Measurements from ENCODE around the gene CZIB. TPM values are rescaled to one million over a fixed set of nuclear protein-coding genes. Genes with fewer than 3 reads are reported as not detected.
A peak's percentile ranks its signal among the peaks of the same experiment; 100 is the strongest.

CZIB gene
- total RNA-seq, 1 donor from 2014 or later = 38.1 TPM

GRCh38 chr1:53241828-53242227, 21.4 kb upstream of the CZIB start:
- no peak overlapping the region for H3K27ac ChIP-seq (ENCODE audit: low read depth, low read length)
- no peaks in the 10 kb centered on the region for H3K9me3 ChIP-seq (ENCODE audit: control insufficient read depth in 3 of 3, low read length in 3 of 3)
- no peak overlapping the region for H3K9ac ChIP-seq (ENCODE audit: low read depth in 1 of 3, low read length in 3 of 3)
- H3K36me3 ChIP-seq (ENCODE audit: control insufficient read depth in 3 of 3, insufficient read depth in 3 of 3, low read length in 3 of 3) = peaks cover 0 to 4% (median 0%) of the 10 kb centered on the region in 3 donors
- no peaks in the 10 kb centered on the region for H3K27me3 ChIP-seq (ENCODE audit: control insufficient read depth in 3 of 3, insufficient read depth in 3 of 3, low read length in 3 of 3)
- peaks cover 6 to 13% (median 11%) of the 10 kb centered on the region in 3 donors for H3K4me1 ChIP-seq (ENCODE audit: control insufficient read depth in 3 of 3, insufficient read depth in 3 of 3, low read length in 3 of 3)
- H3K4me3 ChIP-seq (ENCODE audit: low read length in 3 of 3) = no peak overlapping the region

GRCh38 chr1:53238197-53239155, 18.0 kb upstream of the CZIB start, which contains the start of gene MAGOH:
MAGOH (minus strand) TSS chr1:53238518; CDS start chr1:53238448, 70 bp downstream.
- Histone ChIP-seq H3K4me1 (ENCODE audit: control insufficient read depth in 3 of 3, insufficient read depth in 3 of 3, low read length in 3 of 3) (peaks cover 12 to 20% (median 18%) of the 10 kb centered on the region in 3 donors), H3K9me3 (ENCODE audit: control insufficient read depth in 3 of 3, low read length in 3 of 3) (no peaks in the 10 kb centered on the region)

GRCh38 chr1:53237638-53238037, 17.2 kb upstream of the CZIB start:
- peak overlapping the region; percentile 95 to 99 (median 98) for H3K9ac ChIP-seq (ENCODE audit: low read depth in 1 of 3, low read length in 3 of 3)
- no peaks in the 10 kb centered on the region for H3K27me3 ChIP-seq (ENCODE audit: control insufficient read depth in 3 of 3, insufficient read depth in 3 of 3, low read length in 3 of 3)
- peak overlapping the region; percentile 91 to 99 (median 97) for H3K4me3 ChIP-seq (ENCODE audit: low read length in 3 of 3)
- H3K36me3 ChIP-seq (ENCODE audit: control insufficient read depth in 3 of 3, insufficient read depth in 3 of 3, low read length in 3 of 3) = peaks cover 14 to 35% (median 33%) of the 10 kb centered on the region in 3 donors
- peak overlapping the region; percentile 71 for H3K27ac ChIP-seq (ENCODE audit: low read depth, low read length)
- no peaks in the 10 kb centered on the region for H3K9me3 ChIP-seq (ENCODE audit: control insufficient read depth in 3 of 3, low read length in 3 of 3)
- peaks cover 12 to 20% (median 18%) of the 10 kb centered on the region in 3 donors for H3K4me1 ChIP-seq (ENCODE audit: control insufficient read depth in 3 of 3, insufficient read depth in 3 of 3, low read length in 3 of 3)

More at GRCh38 chr1:53238197-53239155, 18.0 kb upstream of the CZIB start, which contains the start of gene MAGOH:
- Histone ChIP-seq H3K9ac (ENCODE audit: low read depth in 1 of 3, low read length in 3 of 3) (peak within 1 kb of the TSS; percentile 95 to 99 (median 98)), H3K4me3 (ENCODE audit: low read length in 3 of 3) (peak within 1 kb of the TSS; percentile 91 to 99 (median 97)), H3K27ac (ENCODE audit: low read depth, low read length) (peak within 1 kb of the TSS; percentile 71), H3K27me3 (ENCODE audit: control insufficient read depth in 3 of 3, insufficient read depth in 3 of 3, low read length in 3 of 3) (no peaks in the 10 kb centered on the region), H3K36me3 (ENCODE audit: control insufficient read depth in 3 of 3, insufficient read depth in 3 of 3, low read length in 3 of 3) (peaks cover 11 to 28% (median 25%) of the 10 kb centered on the region in 3 donors)

- Histone ChIP-seq H3K9ac (ENCODE audit: low read depth in 1 of 3, low read length in 3 of 3) (peak overlapping the region; percentile 92 to 99 (median 94)), H3K9me3 (ENCODE audit: control insufficient read depth in 3 of 3, low read length in 3 of 3) (no peaks in the 10 kb centered on the region), H3K4me3 (ENCODE audit: low read length in 3 of 3) (peak overlapping the region; percentile 90 to 100 (median 100)), H3K36me3 (ENCODE audit: control insufficient read depth in 3 of 3, insufficient read depth in 3 of 3, low read length in 3 of 3) (peaks cover 14 to 27% (median 16%) of the 10 kb centered on the region in 3 donors), H3K27ac (ENCODE audit: low read depth, low read length) (peak overlapping the region; percentile 96), H3K27me3 (ENCODE audit: control insufficient read depth in 3 of 3, insufficient read depth in 3 of 3, low read length in 3 of 3) (no peaks in the 10 kb centered on the region), H3K4me1 (ENCODE audit: control insufficient read depth in 3 of 3, insufficient read depth in 3 of 3, low read length in 3 of 3) (peaks cover 13 to 22% (median 15%) of the 10 kb centered on the region in 3 donors)
Measured at GRCh38 chr1:53220962-53221286, 490 bp upstream of the CZIB start.

- H3K4me1 ChIP-seq (ENCODE audit: control insufficient read depth in 3 of 3, insufficient read depth in 3 of 3, low read length in 3 of 3) = peaks cover 13 to 22% (median 15%) of the 10 kb centered on the region in 3 donors
- no peaks in the 10 kb centered on the region for H3K9me3 ChIP-seq (ENCODE audit: control insufficient read depth in 3 of 3, low read length in 3 of 3)
- peaks cover 14 to 31% (median 23%) of the 10 kb centered on the region in 3 donors for H3K36me3 ChIP-seq (ENCODE audit: control insufficient read depth in 3 of 3, insufficient read depth in 3 of 3, low read length in 3 of 3)
- peak overlapping the region; percentile 90 to 100 (median 100) for H3K4me3 ChIP-seq (ENCODE audit: low read length in 3 of 3)
- no peaks in the 10 kb centered on the region for H3K27me3 ChIP-seq (ENCODE audit: control insufficient read depth in 3 of 3, insufficient read depth in 3 of 3, low read length in 3 of 3)
- peak overlapping the region; percentile 94 to 99 (median 96) for H3K9ac ChIP-seq (ENCODE audit: low read depth in 1 of 3, low read length in 3 of 3)
- peak overlapping the region; percentile 96 for H3K27ac ChIP-seq (ENCODE audit: low read depth, low read length)
Measured at GRCh38 chr1:53219711-53220110, 723 bp downstream of the CZIB start.

GRCh38 chr1:53218201-53218600, 2.2 kb downstream of the CZIB start:
- H3K4me1 ChIP-seq (ENCODE audit: control insufficient read depth in 3 of 3, insufficient read depth in 3 of 3, low read length in 3 of 3) = peaks cover 13 to 22% (median 15%) of the 10 kb centered on the region in 3 donors
- H3K27me3 ChIP-seq (ENCODE audit: control insufficient read depth in 3 of 3, insufficient read depth in 3 of 3, low read length in 3 of 3) = no peaks in the 10 kb centered on the region
- no peak overlapping the region for H3K9ac ChIP-seq (ENCODE audit: low read depth in 1 of 3, low read length in 3 of 3)
- H3K9me3 ChIP-seq (ENCODE audit: control insufficient read depth in 3 of 3, low read length in 3 of 3) = no peaks in the 10 kb centered on the region
- H3K4me3 ChIP-seq (ENCODE audit: low read length in 3 of 3) = no peak overlapping the region
- peaks cover 23 to 46% (median 35%) of the 10 kb centered on the region in 3 donors for H3K36me3 ChIP-seq (ENCODE audit: control insufficient read depth in 3 of 3, insufficient read depth in 3 of 3, low read length in 3 of 3)
- H3K27ac ChIP-seq (ENCODE audit: low read depth, low read length) = no peak overlapping the region

GRCh38 chr1:53214376-53214940, 6.0 kb downstream of the CZIB start:
- peaks cover 2 to 6% (median 3%) of the 10 kb centered on the region in 3 donors for H3K4me1 ChIP-seq (ENCODE audit: control insufficient read depth in 3 of 3, insufficient read depth in 3 of 3, low read length in 3 of 3)
- peaks cover 43 to 76% (median 60%) of the 10 kb centered on the region in 3 donors for H3K36me3 ChIP-seq (ENCODE audit: control insufficient read depth in 3 of 3, insufficient read depth in 3 of 3, low read length in 3 of 3)
- H3K9ac ChIP-seq (ENCODE audit: low read depth in 1 of 3, low read length in 3 of 3) = no peak overlapping the region
- H3K27me3 ChIP-seq (ENCODE audit: control insufficient read depth in 3 of 3, insufficient read depth in 3 of 3, low read length in 3 of 3) = no peaks in the 10 kb centered on the region
- H3K4me3 ChIP-seq (ENCODE audit: low read length in 3 of 3) = no peak overlapping the region
- H3K9me3 ChIP-seq (ENCODE audit: control insufficient read depth in 3 of 3, low read length in 3 of 3) = no peaks in the 10 kb centered on the region
- no peak overlapping the region for H3K27ac ChIP-seq (ENCODE audit: low read depth, low read length)

- Histone ChIP-seq H3K9ac (ENCODE audit: low read depth in 1 of 3, low read length in 3 of 3) (no peak overlapping the region), H3K9me3 (ENCODE audit: control insufficient read depth in 3 of 3, low read length in 3 of 3) (peaks cover 0 to 2% (median 0%) of the 10 kb centered on the region in 3 donors), H3K36me3 (ENCODE audit: control insufficient read depth in 3 of 3, insufficient read depth in 3 of 3, low read length in 3 of 3) (peaks cover 39 to 77% (median 64%) of the 10 kb centered on the region in 3 donors), H3K4me1 (ENCODE audit: control insufficient read depth in 3 of 3, insufficient read depth in 3 of 3, low read length in 3 of 3) (no peaks in the 10 kb centered on the region), H3K4me3 (ENCODE audit: low read length in 3 of 3) (no peak overlapping the region), H3K27me3 (ENCODE audit: control insufficient read depth in 3 of 3, insufficient read depth in 3 of 3, low read length in 3 of 3) (no peaks in the 10 kb centered on the region), H3K27ac (ENCODE audit: low read depth, low read length) (no peak overlapping the region)
Measured at GRCh38 chr1:53210954-53211353, 9.5 kb downstream of the CZIB start.

GRCh38 chr1:53210352-53210751, 10.1 kb downstream of the CZIB start:
- Histone ChIP-seq H3K4me1 (ENCODE audit: control insufficient read depth in 3 of 3, insufficient read depth in 3 of 3, low read length in 3 of 3) (no peaks in the 10 kb centered on the region), H3K27ac (ENCODE audit: low read depth, low read length) (no peak overlapping the region), H3K4me3 (ENCODE audit: low read length in 3 of 3) (no peak overlapping the region), H3K9me3 (ENCODE audit: control insufficient read depth in 3 of 3, low read length in 3 of 3) (peaks cover 0 to 2% (median 0%) of the 10 kb centered on the region in 3 donors), H3K36me3 (ENCODE audit: control insufficient read depth in 3 of 3, insufficient read depth in 3 of 3, low read length in 3 of 3) (peaks cover 40 to 73% (median 65%) of the 10 kb centered on the region in 3 donors), H3K27me3 (ENCODE audit: control insufficient read depth in 3 of 3, insufficient read depth in 3 of 3, low read length in 3 of 3) (no peaks in the 10 kb centered on the region), H3K9ac (ENCODE audit: low read depth in 1 of 3, low read length in 3 of 3) (no peak overlapping the region)
